Lung (tissue), 12 donors: ENCODE results near the gene ENDOV. TPM values are rescaled to one million over a fixed set of nuclear protein-coding genes. Genes with fewer than 3 reads are reported as not detected.

Experiments used
- ATAC-seq: fragments of 200-7000 bp; cut with Tn5 transposase; one replicate; pipeline ENCODE4 v1.9.1; 2020; ENCODE audit warnings: moderate number of reproducible peaks; ENCODE audit not compliant: insufficient read depth, low FRiP score
- DNase-seq, 3 donors: peaks; one replicate each; pipeline ENCODE4 v3.0.0-alpha.2; 2013 to 2017
- H3K27ac ChIP-seq, 2 donors: one replicate each; pipeline ENCODE4 v1.5.1; 2013; ENCODE audit warnings: mild to moderate bottlenecking in 2 of 2, moderate library complexity in 2 of 2, control low read depth in 1 of 2, inconsistent platforms in 1 of 2, low read depth in 1 of 2, low read length in 1 of 2
- H3K27me3 ChIP-seq, 3 donors: one replicate each; pipeline ENCODE4 v1.5.1; 2013; ENCODE audit warnings: low read length in 2 of 3; ENCODE audit not compliant: control insufficient read depth in 3 of 3, insufficient read depth in 3 of 3
- H3K36me3 ChIP-seq, 4 donors: one replicate each; pipeline ENCODE4 v1.5.1; 2013; ENCODE audit warnings: low read length in 4 of 4, mild to moderate bottlenecking in 1 of 4, moderate library complexity in 1 of 4; ENCODE audit not compliant: control insufficient read depth in 4 of 4, insufficient read depth in 4 of 4
- H3K4me1 ChIP-seq, 5 donors: one replicate each; pipeline ENCODE4 v1.5.1; 2013; ENCODE audit warnings: low read length in 5 of 5, mild to moderate bottlenecking in 2 of 5, moderate library complexity in 1 of 5; ENCODE audit not compliant: control insufficient read depth in 5 of 5, insufficient read depth in 5 of 5
- H3K4me3 ChIP-seq: one replicate; pipeline ENCODE4 v1.5.1; 2013; ENCODE audit warnings: mild to moderate bottlenecking, control low read depth, moderate library complexity
- H3K9ac ChIP-seq, 2 donors: one replicate each; pipeline ENCODE4 v1.5.1; 2013; ENCODE audit warnings: low read length in 2 of 2, control low read depth in 1 of 2; ENCODE audit not compliant: insufficient read depth in 1 of 2
- H3K9me3 ChIP-seq, 4 donors: one replicate each; pipeline ENCODE4 v1.5.1; 2013; ENCODE audit warnings: low read length in 3 of 4, mild to moderate bottlenecking in 1 of 4, moderate library complexity in 1 of 4; ENCODE audit not compliant: control insufficient read depth in 4 of 4, insufficient read depth in 3 of 4
- CTCF ChIP-seq: IDR thresholded peaks from 2 replicates; pipeline ENCODE4 v1.5.1; 2012; ENCODE audit warnings: mild to moderate bottlenecking; ENCODE audit errors: control extremely low read depth, extremely low read depth
- WGBS, 2 donors: extraction: QIAGEN DNeasy Blood & Tissue Kit; methylation state at CpG; one replicate each; pipeline ENCODE4 v1.1.7; 2013; 5-methylcytosine and 5-hydroxymethylcytosine counted together
- polyA plus RNA-seq, 2 donors: library from polyadenylated mRNA; stranded (reverse); fragments of 200-250 nt; gene quantifications; one replicate each; pipeline ENCODE4 v1.2.1, GENCODE V29; 2013
- total RNA-seq, 2 donors: library from RNA; depleted of rRNA in 1 of 2; stranded (reverse); fragments of >200 nt in 1 of 2; gene quantifications; one replicate each; pipeline ENCODE4 v1.2.1, GENCODE V29; 2014 to 2021
- donor health status: control.
- donor health status: control.
- donor health status: Bipolar disorder and iron deficiency.
- donor health status: healthy.
- donor health status: DM: yes; HTN: yes; CAD: no.

Gene ENDOV
- total and polyA plus RNA-seq, 4 donors = 11.8 to 28.8 (median 22.4) TPM

GRCh38 chr17:80394629-80395216 is 20.2 kb upstream of the ENDOV start:
- Histone ChIP-seq H3K9ac (peak overlapping the region in 1 of 2 donors; percentile 30), H3K27ac (peak overlapping the region in 1 of 2 donors; percentile 56), H3K4me1 (peaks cover 0 to 28% (median 7%) of the 10 kb centered on the region in 5 donors), H3K27me3 (no peaks in the 10 kb centered on the region), H3K4me3 (no peak overlapping the region), H3K9me3 (no peaks in the 10 kb centered on the region), H3K36me3 (peaks cover 0 to 29% (median 6%) of the 10 kb centered on the region in 4 donors)
- WGBS, 2 donors = 84 to 92% methylated on average over 11 of the region's 11 CpGs
- ATAC-seq (no peak), DNase-seq (no peak)
- TF ChIP-seq CTCF = no peak

- Histone ChIP-seq H3K27ac (peak overlapping the region in 1 of 2 donors; percentile 4), H3K9me3 (no peaks in the 10 kb centered on the region), H3K4me1 (peaks cover 0 to 28% (median 7%) of the 10 kb centered on the region in 5 donors), H3K36me3 (peaks cover 0 to 23% (median 6%) of the 10 kb centered on the region in 4 donors), H3K27me3 (no peaks in the 10 kb centered on the region), H3K4me3 (no peak overlapping the region), H3K9ac (no peak overlapping the region)
- no peak for DNase-seq
- no peak for ATAC-seq
- no peak for TF ChIP-seq CTCF
- WGBS, 2 donors = 85% methylated on average over 15 of the region's 15 CpGs
These were observed 19.4 kb upstream of the ENDOV start for GRCh38 chr17:80395402-80396151.

GRCh38 chr17:80396157-80397033 is 18.6 kb upstream of the ENDOV start:
- Histone ChIP-seq H3K9me3 (no peaks in the 10 kb centered on the region), H3K9ac (no peak overlapping the region), H3K4me3 (no peak overlapping the region), H3K36me3 (peaks cover 0 to 23% (median 6%) of the 10 kb centered on the region in 4 donors), H3K27ac (no peak overlapping the region), H3K27me3 (no peaks in the 10 kb centered on the region), H3K4me1 (peaks cover 0 to 28% (median 7%) of the 10 kb centered on the region in 5 donors)
- TF ChIP-seq CTCF = no peak
- WGBS, 2 donors = 68 to 81% methylated on average over 9 of the region's 9 CpGs
- ATAC-seq (no peak), DNase-seq (no peak)
